Activated CD4-positive, alpha-beta T cell treated with anti-CD3 and anti-CD28 coated beads for 36 hours (primary cell): ENCODE data around the gene TRNAU1AP. TPM values are rescaled to one million over a fixed set of nuclear protein-coding genes. Genes with fewer than 3 reads are reported as not detected.

Source experiments
- ATAC-seq: fragments of 200-7000 bp; cut with Tn5 transposase; one replicate; pipeline ENCODE4 v1.10.0; 2021; ENCODE audit warnings: mild to moderate bottlenecking, moderate library complexity
- CTCF ChIA-PET: fragments of 350-600 bp; sonication (Branson Sonifier 250); formaldehyde crosslinking; loops from one replicate; lab custom pipeline; 2021; ENCODE audit warnings: antibody characterized with exemption; lab: Charles Lee
- POLR2A ChIA-PET: fragments of 350-600 bp; sonication (Branson Sonifier 250); formaldehyde crosslinking; loops from one replicate; lab custom pipeline; 2021; ENCODE audit warnings: antibody characterized with exemption, inconsistent platforms; lab: Charles Lee
- DNase-seq: peaks from one replicate; pipeline ENCODE4 v3.0.0-alpha.2; 2020
- H3K27ac Mint-ChIP-seq: one replicate; pipeline ENCODE4 v1.8.0; 2021; ENCODE audit warnings: mixed read lengths
- H3K27me3 Mint-ChIP-seq: one replicate; pipeline ENCODE4 v1.8.0; 2021; ENCODE audit warnings: mixed read lengths
- H3K36me3 Mint-ChIP-seq: one replicate; pipeline ENCODE4 v1.8.0; 2021; ENCODE audit warnings: low read depth, mixed read lengths
- H3K4me1 Mint-ChIP-seq: one replicate; pipeline ENCODE4 v1.8.0; 2021; ENCODE audit warnings: mixed read lengths
- H3K4me3 Mint-ChIP-seq: one replicate; pipeline ENCODE4 v1.8.0; 2021; ENCODE audit warnings: mild to moderate bottlenecking, moderate library complexity, mixed read lengths
- H3K9me3 Mint-ChIP-seq: one replicate; pipeline ENCODE4 v1.8.0; 2021; ENCODE audit warnings: low read depth, mixed read lengths
- intact Hi-C, 2 experiments: fragments of 100-400 bp; cut with DNase I in 1 of 2; cut with micrococcal nuclease in 1 of 2; formaldehyde crosslinking; loops; one replicate each; pipeline versions ENCODE4 v1.14.2 to v1.15.1; 2022 to 2024; cut with DNase I, micrococcal nuclease
- total RNA-seq, 2 experiments: library from RNA; stranded (reverse); gene quantifications; one replicate each; pipeline ENCODE4 v1.2.3, GENCODE V29; 2021

TRNAU1AP gene
- total RNA-seq, 2 experiments from 2014 or later = 50.7 to 60.2 TPM

DNA sequence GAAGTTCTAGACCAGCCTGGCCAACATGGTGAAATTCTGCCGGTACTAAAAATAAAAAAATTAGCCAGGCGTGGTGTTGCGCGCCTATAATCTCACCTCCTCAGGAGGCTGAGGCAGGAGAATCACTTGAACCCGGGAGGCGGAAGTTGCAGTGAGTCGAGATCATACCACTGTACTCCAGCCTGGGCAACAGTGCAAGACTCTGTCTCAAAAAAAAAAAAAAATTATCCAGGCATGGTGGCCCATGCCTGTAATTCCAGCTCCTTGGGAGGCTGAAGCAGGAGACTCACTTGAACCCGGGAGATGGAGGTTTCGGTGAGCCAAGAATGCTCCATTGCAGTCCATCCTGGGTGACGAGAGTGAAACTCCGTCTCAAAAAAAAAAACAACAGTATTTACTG lies 20.7 kb downstream of the TRNAU1AP start:
- POLR2A ChIA-PET = interaction anchor here (0.7 kb wide), 1 partner anchor 128 kb away, joined by 3 read pairs; no protein-coding TSS in a partner anchor

DNA sequence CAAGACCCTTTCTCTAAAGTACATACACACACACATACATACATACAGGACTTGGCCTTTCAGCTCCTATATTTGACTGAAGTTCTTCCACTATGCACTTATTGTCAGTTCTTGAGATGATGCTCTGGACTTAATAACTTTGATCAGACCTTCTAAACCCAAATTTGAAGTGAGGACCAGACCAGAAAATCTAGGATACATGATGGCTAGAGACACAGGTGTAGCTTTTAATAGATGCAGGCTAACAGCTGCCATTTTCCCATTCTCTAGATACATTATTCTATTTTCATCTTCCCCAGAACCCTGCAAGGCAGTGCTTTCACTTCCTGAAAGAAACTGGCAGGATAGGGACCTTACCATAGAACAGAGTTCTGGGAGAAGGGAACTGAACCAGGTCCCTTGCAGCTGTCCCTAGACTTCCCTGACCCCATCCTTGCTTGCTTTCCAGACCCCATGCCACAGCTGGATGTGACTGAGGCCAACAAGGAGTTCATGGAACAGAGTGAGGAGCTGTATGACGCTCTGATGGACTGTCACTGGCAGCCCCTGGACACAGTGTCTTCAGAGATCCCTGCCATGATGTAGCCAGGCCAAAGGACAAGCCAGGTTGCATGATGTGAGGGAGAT lies 24.3 kb downstream of the TRNAU1AP start:
- intact Hi-C loops = no loop called here
- Mint-ChIP-seq H3K36me3 (peaks cover 43% of the 10 kb centered on the region), H3K4me1 (peaks cover 28% of the 10 kb centered on the region), H3K27ac (peak overlapping the region; percentile 80), H3K4me3 (no peak overlapping the region), H3K27me3 (no peaks in the 10 kb centered on the region), H3K9me3 (no peaks in the 10 kb centered on the region)
- ChIA-PET POLR2A (interaction anchor here (1.4 to 6.7 kb wide), 3 partner anchors 25 to 160 kb away, joined by 3 to 86 read pairs (median 75); partner anchors contain the start of genes RCC1, TRNAU1AP and YTHDF2), CTCF (interaction anchor here (0.9 to 1.5 kb wide), 3 partner anchors 13 to 217 kb away, joined by 3 to 5 read pairs (median 5); no protein-coding TSS in a partner anchor)
- ATAC-seq (no peak), DNase-seq (no peak)

More for the DNA sequence above, 20.7 kb downstream of the TRNAU1AP start:
- H3K27ac Mint-ChIP-seq = no peak overlapping the region
- no peaks in the 10 kb centered on the region for H3K27me3 Mint-ChIP-seq
- peaks cover 21% of the 10 kb centered on the region for H3K36me3 Mint-ChIP-seq
- H3K9me3 Mint-ChIP-seq = no peaks in the 10 kb centered on the region
- CTCF ChIA-PET = no interaction called here
- H3K4me1 Mint-ChIP-seq = peaks cover 11% of the 10 kb centered on the region
- H3K4me3 Mint-ChIP-seq = no peak overlapping the region
- intact Hi-C loops = no loop called here
- DNase-seq (no peak), ATAC-seq (no peak)

DNA sequence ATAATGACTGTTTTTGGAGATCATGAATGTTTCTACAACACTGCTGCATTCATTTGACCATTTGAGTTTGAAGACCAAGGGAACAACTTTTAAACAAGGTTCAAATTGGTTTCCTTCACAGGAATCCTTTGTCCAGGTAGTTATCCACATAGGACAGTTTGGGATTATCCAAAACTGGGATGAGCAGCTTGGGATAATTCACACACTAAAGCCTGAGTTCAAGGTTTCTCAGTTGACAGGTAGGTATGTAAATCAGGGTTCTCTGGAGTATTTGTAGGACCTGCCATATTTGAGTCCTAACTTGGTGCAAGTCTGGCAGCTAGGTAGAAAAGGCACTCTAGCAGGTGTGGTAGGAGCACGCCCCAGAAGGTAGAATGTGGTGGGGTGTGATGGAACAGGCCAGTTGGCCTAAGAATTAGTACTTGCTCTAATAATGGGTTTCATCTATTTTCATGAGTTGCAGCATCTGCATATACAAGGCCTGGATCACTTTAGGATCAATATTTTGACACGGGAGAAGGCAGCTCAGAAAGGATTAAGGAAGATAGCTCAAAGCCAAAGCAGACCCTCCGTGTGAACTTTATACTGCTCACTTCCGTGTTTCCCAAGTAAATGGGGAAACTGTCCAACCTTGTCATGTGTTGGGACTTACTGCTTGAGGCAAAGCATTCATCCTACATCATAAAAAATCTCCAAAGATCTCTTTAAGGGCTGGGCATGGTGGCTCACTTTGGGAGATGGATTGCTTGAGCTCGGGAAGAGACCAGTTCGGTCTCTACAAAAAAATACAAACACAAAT lies 25.1 kb downstream of the TRNAU1AP start:
- H3K4me3 Mint-ChIP-seq = peak overlapping the region; percentile 89
- CTCF ChIA-PET = interaction anchor here (0.7 to 1.5 kb wide), 4 partner anchors 12 to 218 kb away, joined by 3 to 5 read pairs (median 4); no protein-coding TSS in a partner anchor
- peak overlapping the region; percentile 80 for H3K27ac Mint-ChIP-seq
- ATAC-seq = no peak
- H3K36me3 Mint-ChIP-seq = peaks cover 43% of the 10 kb centered on the region
- H3K27me3 Mint-ChIP-seq = no peaks in the 10 kb centered on the region
- intact Hi-C loops = no loop called here
- POLR2A ChIA-PET = interaction anchor here (0.6 to 6.7 kb wide), 5 partner anchors 26 to 339 kb away, joined by 3 to 86 read pairs (median 75); partner anchors contain the start of genes RCC1, RNU11, TRNAU1AP and YTHDF2
- no peaks in the 10 kb centered on the region for H3K9me3 Mint-ChIP-seq
- peaks cover 30% of the 10 kb centered on the region for H3K4me1 Mint-ChIP-seq
- DNase-seq = no peak

DNA sequence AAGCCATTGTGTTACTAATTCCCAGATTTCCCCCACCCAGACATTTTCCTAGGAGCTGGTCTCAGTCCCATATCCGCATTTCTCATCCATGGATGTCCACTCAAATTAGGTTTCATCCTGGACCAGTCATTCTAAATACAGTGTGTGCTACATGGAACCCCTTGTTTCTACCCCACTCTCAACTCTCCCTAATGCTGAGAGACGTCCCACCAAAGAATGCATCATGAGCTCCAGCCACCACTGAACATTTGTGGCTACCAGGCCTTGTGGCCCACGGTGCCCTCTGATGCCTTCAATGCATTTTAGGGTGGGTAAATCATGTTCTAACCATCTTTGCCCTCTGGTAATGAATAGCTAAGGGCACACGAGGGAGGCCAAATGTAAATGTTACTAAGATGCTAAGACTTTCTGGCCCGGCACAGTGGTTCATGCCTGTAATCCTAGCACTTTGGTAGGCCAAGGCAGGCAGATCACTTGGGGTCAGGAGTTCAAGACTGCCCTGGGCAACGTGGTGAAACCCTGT lies 25.9 kb downstream of the TRNAU1AP start:
- intact Hi-C loops = no loop called here
- ATAC-seq (no peak), DNase-seq (no peak)
- Mint-ChIP-seq H3K4me1 (peaks cover 33% of the 10 kb centered on the region), H3K27me3 (no peaks in the 10 kb centered on the region), H3K9me3 (no peaks in the 10 kb centered on the region), H3K4me3 (peak overlapping the region; percentile 89), H3K27ac (peak overlapping the region; percentile 72), H3K36me3 (peaks cover 43% of the 10 kb centered on the region)
- POLR2A ChIA-PET = interaction anchor here (0.5 to 6.7 kb wide), 12 partner anchors 7 to 594 kb away, joined by 3 to 86 read pairs (median 4); partner anchors contain the start of genes RCC1, RNU11, TAF12 and TRNAU1AP
- CTCF ChIA-PET = interaction anchor here (0.9 to 1.5 kb wide), 5 partner anchors 11 to 330 kb away, joined by 3 to 5 read pairs (median 3); no protein-coding TSS in a partner anchor

DNA sequence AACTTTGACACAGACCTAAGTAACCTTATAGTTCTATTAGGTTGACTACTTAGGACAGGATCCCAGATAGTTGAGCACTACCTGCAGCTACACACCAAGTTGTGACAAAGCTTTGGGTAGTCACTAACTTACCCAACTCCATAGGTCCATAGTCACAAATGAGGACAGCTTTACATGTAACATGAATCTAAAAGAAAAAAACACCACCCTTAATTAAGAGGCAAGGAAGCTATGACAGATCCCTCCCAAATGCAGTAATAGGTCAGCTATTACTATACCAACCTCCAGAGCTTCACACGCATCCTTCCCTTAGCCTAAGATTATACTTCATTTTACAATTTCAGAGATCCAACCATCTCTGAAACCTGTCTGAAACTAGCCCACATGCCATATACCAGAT lies 26.5 kb downstream of the TRNAU1AP start:
- DNase-seq (no peak), ATAC-seq (no peak)
- peaks cover 33% of the 10 kb centered on the region for H3K4me1 Mint-ChIP-seq
- no peaks in the 10 kb centered on the region for H3K27me3 Mint-ChIP-seq
- peaks cover 43% of the 10 kb centered on the region for H3K36me3 Mint-ChIP-seq
- ChIA-PET POLR2A (interaction anchor here (0.6 to 6.7 kb wide), 12 partner anchors 8 to 594 kb away, joined by 3 to 86 read pairs (median 4); partner anchors contain the start of genes ATP5IF1, RCC1, RNU11 and TAF12), CTCF (interaction anchor here (0.8 to 1.3 kb wide), 3 partner anchors 24 to 331 kb away, joined by 3 read pairs; no protein-coding TSS in a partner anchor)
- H3K27ac Mint-ChIP-seq = peak overlapping the region; percentile 95
- H3K4me3 Mint-ChIP-seq = peak overlapping the region; percentile 89
- intact Hi-C loops = no loop called here
- H3K9me3 Mint-ChIP-seq = no peaks in the 10 kb centered on the region

DNA sequence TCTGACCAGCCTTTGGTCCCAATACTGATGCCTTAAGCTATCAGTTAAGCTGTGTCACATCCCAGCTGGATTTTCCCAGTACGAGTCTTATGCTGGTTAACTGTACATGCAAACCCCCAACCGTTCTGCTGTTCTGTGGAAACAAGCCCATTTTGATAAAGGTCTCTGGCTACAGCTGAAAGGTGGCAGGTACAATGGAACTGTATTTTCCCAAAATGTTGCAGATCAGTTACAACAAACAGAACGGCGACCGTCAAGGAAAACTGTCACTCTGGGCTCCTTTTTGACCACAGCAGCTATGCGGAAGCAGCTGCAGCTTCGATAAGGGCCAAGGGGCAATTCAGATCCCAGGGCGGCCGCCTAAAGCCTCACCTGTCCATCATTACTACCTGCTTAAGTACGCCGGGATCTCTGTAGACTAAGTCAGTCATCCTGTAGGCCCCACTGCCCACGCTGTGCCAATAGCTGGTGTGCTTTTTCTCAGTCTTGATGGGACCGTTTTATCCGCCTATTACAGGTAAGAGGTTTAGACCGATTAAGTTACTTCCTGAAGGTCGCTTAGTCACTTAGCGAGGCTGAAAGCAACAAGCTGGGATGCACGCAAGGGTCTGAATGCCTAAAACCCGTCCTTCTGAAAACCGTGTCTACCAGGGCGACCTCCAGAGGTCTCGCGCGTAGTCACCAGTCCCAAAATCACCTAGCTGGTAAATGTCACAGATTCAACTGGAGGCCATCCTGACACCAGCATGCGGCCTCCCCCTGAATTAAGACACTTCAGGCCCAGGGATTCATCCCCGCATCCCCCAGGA lies 28.0 kb downstream of the TRNAU1AP start:
- no peaks in the 10 kb centered on the region for H3K9me3 Mint-ChIP-seq
- POLR2A ChIA-PET = interaction anchor here (0.7 to 6.7 kb wide), 29 partner anchors 9 to 601 kb away, joined by 3 to 86 read pairs (median 5); partner anchors contain the start of genes ATP5IF1, EYA3, GMEB1 and MED18
- intact Hi-C loops = loop anchor here (1.0 to 5.0 kb wide), 17 partner anchors 28 to 1349 kb away; partner anchors contain the start of genes RNU11 (in 2 of the 2), TAF12 (in 2 of the 2), TRNAU1AP (in 2 of the 2) and YTHDF2 (in 2 of the 2)

DNA sequence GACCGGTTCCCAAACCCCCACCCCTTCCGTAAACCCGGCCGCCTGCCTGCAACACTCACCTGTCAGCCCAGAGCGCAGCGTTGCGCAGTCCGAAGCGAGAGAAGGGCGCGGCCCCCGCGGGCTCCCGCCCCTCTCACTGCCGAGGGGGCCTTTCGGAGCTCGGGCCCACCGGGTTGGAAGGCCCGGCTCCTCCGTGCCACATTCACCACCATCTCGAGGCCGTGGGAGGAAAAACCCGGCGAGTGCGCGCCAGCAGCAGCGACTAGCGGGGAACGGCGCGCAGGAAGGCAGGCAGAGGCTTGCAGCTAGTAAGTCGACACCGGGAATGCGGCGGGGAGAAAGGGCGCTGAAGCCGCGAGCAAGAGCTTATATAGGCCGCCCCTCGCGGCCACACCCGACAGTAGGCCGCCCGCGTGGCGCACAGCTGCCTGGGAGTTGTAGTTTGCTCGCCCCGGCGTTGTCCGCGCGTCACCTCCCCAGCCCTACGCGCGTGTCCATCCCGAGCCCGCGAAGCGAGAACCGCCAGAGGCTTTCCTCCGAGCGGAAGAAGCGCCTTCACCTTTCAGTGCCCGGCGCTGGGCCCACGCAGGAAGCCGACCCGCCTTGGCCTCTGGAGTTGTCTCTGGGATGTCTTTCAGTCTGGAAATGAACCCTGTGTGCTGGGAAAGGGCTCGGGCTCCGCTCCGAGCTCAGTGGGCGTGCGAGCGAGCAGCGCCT lies 28.8 kb downstream of the TRNAU1AP start:
- H3K9me3 Mint-ChIP-seq = no peaks in the 10 kb centered on the region
- H3K4me1 Mint-ChIP-seq = peaks cover 33% of the 10 kb centered on the region
- DNase-seq (peak; percentile 97), ATAC-seq (peak; percentile 91)
- peaks cover 43% of the 10 kb centered on the region for H3K36me3 Mint-ChIP-seq
- H3K27me3 Mint-ChIP-seq = no peaks in the 10 kb centered on the region
- POLR2A ChIA-PET = interaction anchor here (0.6 to 6.7 kb wide), 37 partner anchors 9 to 600 kb away, joined by 3 to 86 read pairs (median 4); partner anchors contain the start of genes EYA3, GMEB1, MED18 and RAB42
- CTCF ChIA-PET = interaction anchor here (0.6 to 2.2 kb wide), 15 partner anchors 9 to 621 kb away, joined by 3 to 9 read pairs (median 4); partner anchors contain the start of genes RNU11, SRSF4 and YTHDF2
- peak overlapping the region; percentile 89 for H3K4me3 Mint-ChIP-seq
- intact Hi-C loops = loop anchor here (1.0 to 5.0 kb wide), 19 partner anchors 28 to 1349 kb away; partner anchors contain the start of genes RNU11 (in 2 of the 2), TAF12 (in 2 of the 2), TRNAU1AP (in 2 of the 2) and YTHDF2 (in 2 of the 2)
- peak overlapping the region; percentile 95 for H3K27ac Mint-ChIP-seq

More for the DNA sequence above, 28.0 kb downstream of the TRNAU1AP start:
- Mint-ChIP-seq H3K4me1 (peaks cover 33% of the 10 kb centered on the region), H3K36me3 (peaks cover 43% of the 10 kb centered on the region), H3K27me3 (no peaks in the 10 kb centered on the region), H3K4me3 (peak overlapping the region; percentile 89), H3K27ac (peak overlapping the region; percentile 95)
- CTCF ChIA-PET = interaction anchor here (0.6 to 2.2 kb wide), 12 partner anchors 10 to 622 kb away, joined by 3 to 9 read pairs (median 4); partner anchors contain the start of genes RNU11, SRSF4 and YTHDF2
- peak; percentile 74 for DNase-seq
- peak; percentile 49 for ATAC-seq

DNA sequence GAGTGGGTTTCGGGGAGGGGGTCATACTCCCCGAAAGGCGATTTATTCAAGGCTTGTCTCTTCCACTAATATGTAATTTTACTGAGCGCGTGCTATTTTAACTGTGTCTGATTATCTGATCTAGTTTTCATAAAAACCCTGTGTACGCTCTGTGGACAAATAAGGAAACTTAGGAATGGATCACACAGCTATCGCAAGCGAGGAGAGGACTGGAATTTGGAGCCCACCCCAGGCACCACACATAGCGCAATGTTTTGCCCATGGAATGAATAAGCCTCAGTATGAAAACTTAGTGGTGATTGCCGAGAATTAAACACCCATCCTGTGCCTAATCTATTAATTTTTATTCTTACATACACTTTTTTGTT lies 29.3 kb downstream of the TRNAU1AP start:
- DNase-seq (peak; percentile 23), ATAC-seq (peak; percentile 1)
- intact Hi-C loops = loop anchor here (1.0 to 5.0 kb wide), 4 partner anchors 155 to 1350 kb away; partner anchors contain the start of genes PPP1R8 (in 1 of the 2), WDTC1 (in 1 of the 2) and YTHDF2 (in 1 of the 2)
- Mint-ChIP-seq H3K4me3 (peak overlapping the region; percentile 89), H3K27ac (peak overlapping the region; percentile 95), H3K9me3 (no peaks in the 10 kb centered on the region), H3K4me1 (peaks cover 31% of the 10 kb centered on the region), H3K36me3 (peaks cover 42% of the 10 kb centered on the region), H3K27me3 (no peaks in the 10 kb centered on the region)
- POLR2A ChIA-PET = interaction anchor here (0.6 to 6.7 kb wide), 32 partner anchors 8 to 599 kb away, joined by 3 to 86 read pairs (median 4); partner anchors contain the start of genes EYA3, GMEB1, MED18 and RCC1
- CTCF ChIA-PET = interaction anchor here (0.6 to 2.2 kb wide), 13 partner anchors 8 to 599 kb away, joined by 3 to 9 read pairs (median 4); partner anchors contain the start of genes RNU11 and SRSF4
